ENCODE measurements around the gene HTR4. TPM values are rescaled to one million over a fixed set of nuclear protein-coding genes. Genes with fewer than 3 reads are reported as not detected.
A peak's percentile ranks its signal among the peaks of the same experiment; 100 is the strongest.
"Not testable (repeated sequence)": the region's sequence is repeated elsewhere in the genome, so short reads cannot be mapped to it uniquely, and the experiment has no call there.

HTR4 gene
- total RNA-seq, 1 experiment from 2014 or later, result not detected

DNA sequence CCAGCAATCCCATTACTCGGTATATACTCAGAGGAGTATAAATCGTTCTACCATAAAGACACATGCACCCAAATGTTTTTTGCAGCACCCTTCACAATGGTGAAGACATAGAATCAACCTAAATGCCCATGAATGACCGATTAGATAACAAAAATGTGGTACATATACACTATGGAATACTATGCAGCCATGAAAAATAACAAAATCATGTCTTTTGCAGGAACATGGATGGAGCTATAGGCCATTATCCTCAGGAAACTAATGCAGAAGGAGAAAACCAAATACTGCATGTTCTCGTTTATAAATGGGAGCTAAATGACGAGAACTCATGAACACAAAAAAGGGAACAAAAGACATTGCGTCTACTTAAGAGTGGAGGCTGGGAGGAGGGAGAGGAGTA lies 114.5 kb downstream of the HTR4 start:
- no peak for DNase-seq (ENCODE audit: low read depth)

DNA sequence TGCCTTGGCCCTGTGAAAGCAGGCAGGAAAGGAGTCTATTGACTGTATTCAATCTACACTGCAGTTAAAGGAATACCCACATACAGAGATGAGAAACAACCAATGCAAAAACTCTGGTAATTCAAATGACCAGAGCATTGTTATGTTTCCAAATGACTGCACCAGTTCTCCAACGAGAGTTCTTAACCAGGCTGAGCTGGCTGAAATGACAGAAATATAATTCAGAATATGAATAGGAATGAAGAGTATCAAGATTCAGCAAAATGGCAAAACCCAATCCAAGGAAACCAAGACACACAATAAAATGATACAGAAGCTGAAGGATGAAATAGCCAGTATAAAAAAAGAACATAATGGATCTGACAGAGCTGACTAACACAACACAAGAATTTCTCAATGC lies 119.1 kb downstream of the HTR4 start:
- DNase-seq (ENCODE audit: low read depth), result no peak

- DNase-seq (ENCODE audit: low read depth), result no peak
These were observed 121.2 kb downstream of the HTR4 start for GRCh38 chr5:148532969-148533670.

- DNase-seq (ENCODE audit: low read depth), result not testable (repeated sequence)
These were observed 124.9 kb downstream of the HTR4 start for GRCh38 chr5:148529450-148529849.

DNA sequence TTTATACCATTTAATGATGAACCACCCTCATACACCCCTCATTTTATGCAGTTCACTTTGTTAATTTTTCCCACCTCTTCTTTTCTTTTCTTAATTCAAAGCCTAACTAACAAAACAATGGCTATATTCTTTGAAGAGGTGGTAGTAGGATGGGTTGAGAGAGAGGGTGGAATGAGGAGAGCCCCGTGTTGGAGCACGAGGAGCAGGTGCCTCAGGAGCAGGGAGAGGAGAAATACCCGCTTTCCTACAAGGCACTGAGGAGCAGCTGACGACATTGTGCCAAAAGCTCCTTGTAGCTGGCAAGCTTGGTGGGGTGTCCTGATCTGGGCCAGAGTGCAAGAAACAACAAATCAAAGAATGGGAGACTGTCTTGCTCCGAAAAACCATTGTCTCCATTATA lies 129.6 kb downstream of the HTR4 start:
- DNase-seq (ENCODE audit: low read depth), result no peak

DNA sequence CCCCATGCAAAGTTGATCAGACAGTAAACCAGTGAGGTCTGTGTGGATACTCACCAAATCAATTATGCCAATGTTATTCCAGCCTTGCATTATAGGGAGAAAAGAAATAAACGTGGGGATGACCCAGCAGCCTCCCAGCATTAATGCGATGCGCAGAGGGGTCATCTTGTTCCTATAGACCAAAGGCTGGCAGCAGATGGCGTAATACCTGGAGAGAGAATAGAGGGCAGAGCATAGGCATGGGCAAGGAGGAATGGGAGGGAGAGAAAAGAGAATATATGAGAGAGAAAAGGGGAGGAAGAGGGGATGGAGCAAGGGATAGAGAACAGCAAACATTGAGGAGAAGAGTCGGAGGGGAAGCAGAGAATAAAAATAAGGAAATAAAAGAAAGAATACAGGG lies 131.2 kb downstream of the HTR4 start:
- no peak for DNase-seq (ENCODE audit: low read depth)

DNA sequence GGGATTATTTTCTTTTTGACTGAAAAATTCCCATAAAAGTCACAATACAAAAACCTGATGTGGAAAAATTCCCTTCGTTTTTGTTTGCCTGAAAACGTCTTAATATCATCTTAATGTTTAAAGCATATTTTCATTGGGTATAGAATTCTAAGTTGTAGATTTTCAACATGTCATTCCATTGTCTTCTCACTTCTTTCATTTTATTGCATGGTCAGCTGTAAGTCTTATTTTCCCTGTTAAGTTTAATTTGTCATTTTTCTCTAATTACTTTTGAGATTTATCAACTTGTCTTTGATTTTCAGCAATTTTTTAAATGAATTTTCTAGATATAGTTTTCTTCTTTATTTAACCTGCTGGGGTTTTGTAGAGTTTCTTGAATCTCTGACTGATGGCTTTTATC lies 138.9 kb downstream of the HTR4 start:
- no peak for DNase-seq (ENCODE audit: low read depth)

GRCh38 chr5:148514344-148514743 lies 140.0 kb downstream of the HTR4 start:
- no peak for DNase-seq (ENCODE audit: low read depth)

GRCh38 chr5:148512498-148512897 lies 141.8 kb downstream of the HTR4 start:
- no peak for DNase-seq (ENCODE audit: low read depth)

DNA sequence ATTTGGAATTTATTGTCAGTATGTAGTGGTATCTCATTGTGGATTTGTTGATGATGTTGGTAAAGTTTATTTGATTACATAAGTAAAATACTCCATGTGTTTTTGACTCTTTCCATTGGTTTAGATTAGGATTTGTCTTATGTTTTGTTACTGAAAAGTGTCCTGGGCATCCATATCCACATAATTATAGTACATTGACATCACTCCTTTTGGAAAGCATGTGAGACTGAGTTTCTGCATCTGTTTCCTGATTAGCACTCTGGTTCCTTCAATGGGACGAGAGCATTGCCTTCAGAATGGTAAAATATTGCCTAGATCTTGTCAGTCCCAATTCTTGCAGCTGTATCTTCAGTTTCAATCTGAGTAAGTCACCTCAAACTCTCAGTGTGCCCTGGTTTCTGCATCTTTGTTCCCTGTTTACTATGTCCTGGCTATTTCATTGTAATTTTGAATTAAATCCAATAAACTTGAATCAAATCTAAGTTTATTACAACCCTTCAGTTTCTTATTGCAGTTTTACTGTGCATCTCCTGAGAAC lies 142.4 kb downstream of the HTR4 start:
- no peak for DNase-seq (ENCODE audit: low read depth)

DNA sequence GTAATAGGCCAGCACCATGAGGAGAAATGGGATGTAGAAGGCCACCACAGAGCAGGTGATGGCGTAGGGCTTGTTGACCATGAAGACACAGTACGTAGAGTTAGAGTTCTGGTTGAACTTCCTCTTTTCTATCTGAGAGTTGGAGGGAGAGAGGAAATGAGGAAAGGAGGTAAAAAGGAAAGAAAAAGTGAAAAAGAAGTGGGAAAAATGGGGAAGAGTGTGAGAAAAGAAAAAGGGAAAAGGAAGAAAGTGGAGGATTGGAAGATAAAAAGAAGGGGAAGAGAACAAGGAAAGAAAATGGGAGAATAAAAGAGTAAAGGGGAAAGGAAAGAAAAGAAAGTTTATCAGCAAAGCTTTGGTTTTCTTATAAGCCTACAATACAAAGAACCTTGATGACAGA lies 144.4 kb downstream of the HTR4 start:
- no peak for DNase-seq (ENCODE audit: low read depth)

- no peak for DNase-seq (ENCODE audit: low read depth)
These were observed 146.7 kb downstream of the HTR4 start for GRCh38 chr5:148507648-148508047.

GRCh38 chr5:148499452-148499851 lies 154.9 kb downstream of the HTR4 start:
- peak; percentile 5 for DNase-seq (ENCODE audit: low read depth)

- no peak for DNase-seq (ENCODE audit: low read depth)
These were observed 156.6 kb downstream of the HTR4 start for GRCh38 chr5:148497757-148498156.

DNA sequence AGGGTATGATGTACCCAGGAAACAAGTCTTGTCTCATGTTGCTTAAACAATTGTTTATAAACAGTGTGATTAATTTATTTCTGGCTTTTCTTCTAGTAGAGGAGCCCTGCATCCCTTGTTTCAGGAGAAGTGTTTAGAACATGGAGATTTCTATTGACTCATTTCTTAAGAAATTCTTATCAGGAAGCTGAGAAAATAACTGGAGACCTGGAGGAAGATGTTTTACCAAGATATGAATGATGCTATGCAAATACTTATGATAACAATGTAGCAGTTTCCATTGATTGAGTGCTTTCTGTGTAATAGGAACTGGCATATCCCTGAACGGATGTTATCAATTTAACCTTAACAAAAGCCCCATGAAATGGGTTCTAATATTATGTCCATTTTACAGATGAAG lies 162.0 kb downstream of the HTR4 start:
- DNase-seq (ENCODE audit: low read depth), result no peak

- no peak for DNase-seq (ENCODE audit: low read depth)
These were observed 162.5 kb downstream of the HTR4 start for GRCh38 chr5:148491793-148492184.

GRCh38 chr5:148491015-148491792 lies 163.1 kb downstream of the HTR4 start:
- DNase-seq (ENCODE audit: low read depth), result no peak

DNA sequence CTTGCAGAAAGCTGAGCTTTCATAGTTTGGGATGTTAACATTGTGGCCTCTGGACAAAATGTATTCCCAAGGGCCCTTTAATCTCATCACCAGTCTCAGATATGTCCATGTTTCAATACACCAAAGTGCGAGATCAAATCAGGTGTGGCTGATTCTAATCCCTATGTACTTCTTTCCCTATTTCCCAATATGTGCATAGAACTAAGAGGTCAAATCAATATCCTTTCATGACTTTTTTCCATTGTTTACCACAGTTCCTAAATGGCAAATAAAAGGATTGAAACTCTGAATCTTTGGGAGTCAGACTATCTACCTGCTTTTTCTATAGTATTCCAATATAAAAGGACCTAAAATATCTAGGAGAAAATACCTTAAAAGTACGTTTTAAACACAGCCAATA lies 165.6 kb downstream of the HTR4 start:
- no peak for DNase-seq (ENCODE audit: low read depth)

- no peak for DNase-seq (ENCODE audit: low read depth)
These were observed 167.9 kb downstream of the HTR4 start for GRCh38 chr5:148486456-148486855.

DNA sequence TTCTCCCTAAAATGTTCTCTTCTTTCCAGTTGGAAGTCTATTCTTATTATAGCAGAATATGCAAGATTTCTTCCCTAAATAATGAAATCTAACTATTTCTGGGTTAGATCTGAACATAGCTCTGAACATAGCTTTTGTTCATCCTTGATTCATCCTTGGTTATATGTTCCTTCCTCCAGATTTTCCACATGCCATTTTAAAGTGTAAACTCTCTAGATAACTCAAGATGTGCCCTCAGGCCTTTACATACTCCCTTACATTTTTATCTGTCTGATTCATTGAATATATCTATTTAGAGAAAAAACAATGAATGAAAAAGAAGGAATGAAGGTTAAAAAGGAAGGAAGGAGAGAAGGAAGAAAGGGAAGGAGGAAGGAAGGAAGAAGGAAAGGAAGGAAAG lies 169.7 kb downstream of the HTR4 start:
- DNase-seq (ENCODE audit: low read depth), result no peak

- no peak for DNase-seq (ENCODE audit: low read depth)
These were observed 170.6 kb downstream of the HTR4 start for GRCh38 chr5:148483750-148484149.

GRCh38 chr5:148482697-148483462 lies 171.4 kb downstream of the HTR4 start:
- DNase-seq (ENCODE audit: low read depth), result peak; percentile 20

Measured in M059J (cell line).